HG03159 (cell line): ENCODE measurements around the gene QSOX1.

Source experiments
- ATAC-seq: cut with Tn5 transposase; IDR thresholded peaks from one replicate; pipeline ENCODE4 v1.9.1; 2021; ENCODE audit warnings: mild to moderate bottlenecking, moderate library complexity; ENCODE audit not compliant: unreplicated experiment

QSOX1 gene

DNA sequence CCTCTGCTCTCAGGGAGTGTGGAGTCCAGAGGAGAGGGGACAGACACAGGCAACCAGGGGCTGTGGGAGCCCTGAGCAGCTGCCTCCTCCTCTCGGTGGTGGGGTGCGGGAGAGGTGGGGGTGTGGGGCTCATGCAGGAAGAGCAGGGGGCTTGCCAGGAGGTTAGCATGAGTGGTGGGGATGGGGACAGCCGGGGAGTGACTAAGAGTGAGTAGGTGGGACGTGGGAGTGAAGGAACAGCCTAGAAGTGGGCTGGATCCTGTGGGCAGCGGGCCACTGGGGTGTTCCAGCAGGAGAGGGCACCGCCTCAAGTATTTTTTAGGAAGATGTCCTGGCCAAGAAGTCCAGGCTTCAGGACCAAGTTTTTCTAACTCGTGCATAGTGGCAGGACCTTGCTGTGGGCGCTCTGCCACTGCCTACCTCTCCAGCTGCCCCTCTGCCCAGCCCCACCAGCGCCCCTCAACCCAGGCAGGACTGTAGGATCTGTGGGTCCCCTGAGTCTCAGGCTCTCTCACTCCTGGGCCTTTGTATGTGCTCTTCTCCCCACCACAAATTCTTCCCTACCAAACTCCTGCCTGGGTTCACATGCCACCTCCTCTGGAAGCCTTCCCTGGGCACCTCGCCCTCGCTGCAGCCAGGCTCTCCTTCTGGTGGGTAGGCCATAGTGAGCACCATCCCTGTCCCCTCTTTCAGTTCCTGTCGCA, 56.6 kb downstream of the QSOX1 start:
- ATAC-seq = no peak

DNA sequence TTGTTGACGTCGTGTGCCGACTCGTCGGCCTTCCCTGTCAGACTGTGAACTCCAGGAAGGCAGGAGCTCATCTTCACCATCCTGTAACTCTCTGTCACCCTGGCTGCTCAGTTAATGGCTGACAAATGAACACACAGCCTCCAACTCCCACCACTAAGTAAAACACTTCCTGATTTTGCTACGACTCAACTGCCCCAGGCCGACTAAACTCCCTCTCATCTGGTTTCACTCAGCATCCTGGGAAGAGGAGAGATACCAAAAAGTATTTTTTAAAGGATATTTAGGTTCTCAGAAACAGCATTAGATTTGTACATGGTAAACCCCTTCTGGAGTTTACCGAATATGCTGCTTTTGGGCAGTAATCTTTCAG, 57.2 kb downstream of the QSOX1 start:
- no peak for ATAC-seq

DNA sequence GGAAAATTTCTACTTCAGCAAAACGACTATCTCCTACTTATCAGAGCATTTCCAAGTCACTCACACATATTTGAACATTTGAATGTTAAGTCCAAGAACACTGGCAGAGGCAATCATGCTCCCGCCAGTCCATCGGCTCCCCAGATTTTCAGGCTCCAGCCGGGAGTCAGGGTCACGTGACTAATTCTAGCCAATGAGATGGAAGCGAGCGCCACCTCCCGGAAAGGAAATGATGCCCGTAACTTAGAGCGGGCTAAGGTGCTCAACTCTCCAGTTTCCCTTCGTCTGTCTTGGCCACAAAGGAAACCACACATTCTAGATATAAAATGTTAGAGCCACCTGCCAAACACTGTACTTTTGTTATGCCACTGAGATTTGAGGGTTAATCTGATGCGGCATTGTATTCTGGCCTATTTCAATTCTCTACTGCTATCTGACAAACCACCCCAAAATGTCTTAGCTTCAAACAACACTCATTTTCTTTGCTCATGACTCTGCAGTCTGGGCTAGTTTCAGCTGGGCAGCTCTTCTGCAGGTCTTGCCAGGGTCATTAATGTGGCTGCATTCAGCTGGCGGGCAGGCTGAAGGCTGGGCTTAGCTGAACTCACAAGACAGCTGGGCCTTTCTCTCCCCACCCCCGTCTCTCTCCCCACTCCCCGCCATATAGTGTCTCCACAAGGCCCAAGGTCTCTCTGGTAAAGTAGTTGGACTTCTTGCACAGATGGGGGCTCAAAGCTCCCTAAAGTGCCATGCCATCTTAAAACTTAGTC, 58.9 kb downstream of the QSOX1 start:
- no peak for ATAC-seq

DNA sequence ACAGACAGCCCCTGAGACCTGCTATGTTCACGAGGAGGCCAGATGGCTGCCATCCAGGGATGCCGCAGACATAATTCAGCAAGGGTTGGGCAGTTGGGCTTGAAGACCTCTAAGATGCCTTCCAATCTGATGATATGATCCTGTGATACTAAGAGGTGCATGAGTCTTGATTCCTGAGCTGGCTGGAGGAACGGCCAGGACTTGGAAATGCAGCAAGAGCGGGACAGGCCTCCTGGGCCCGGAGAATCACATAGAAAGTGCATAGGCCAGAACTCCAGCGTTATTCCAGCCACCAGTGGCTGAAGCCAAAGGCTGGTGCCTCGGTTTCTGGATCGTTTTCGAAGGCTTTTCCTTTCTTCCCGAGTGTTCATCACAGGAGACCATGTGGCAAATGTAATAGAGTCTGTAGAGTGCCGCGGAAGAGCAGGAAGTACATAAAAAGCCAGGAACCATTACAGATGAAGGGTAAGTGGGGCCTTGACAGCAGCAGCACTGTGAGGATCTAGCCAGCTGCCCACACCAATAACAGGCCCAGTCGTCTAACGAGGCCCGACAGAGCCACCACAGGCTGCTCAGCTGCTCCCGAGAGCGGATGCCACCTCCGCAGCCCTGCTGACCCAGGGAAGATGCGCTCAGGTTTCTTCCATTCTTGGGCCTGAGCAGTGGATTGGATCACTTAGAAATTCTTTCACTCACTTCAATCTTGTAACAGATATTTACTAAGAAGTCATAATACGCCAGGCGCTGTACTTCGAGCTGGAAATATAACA, 61.4 kb downstream of the QSOX1 start:
- no peak for ATAC-seq

DNA sequence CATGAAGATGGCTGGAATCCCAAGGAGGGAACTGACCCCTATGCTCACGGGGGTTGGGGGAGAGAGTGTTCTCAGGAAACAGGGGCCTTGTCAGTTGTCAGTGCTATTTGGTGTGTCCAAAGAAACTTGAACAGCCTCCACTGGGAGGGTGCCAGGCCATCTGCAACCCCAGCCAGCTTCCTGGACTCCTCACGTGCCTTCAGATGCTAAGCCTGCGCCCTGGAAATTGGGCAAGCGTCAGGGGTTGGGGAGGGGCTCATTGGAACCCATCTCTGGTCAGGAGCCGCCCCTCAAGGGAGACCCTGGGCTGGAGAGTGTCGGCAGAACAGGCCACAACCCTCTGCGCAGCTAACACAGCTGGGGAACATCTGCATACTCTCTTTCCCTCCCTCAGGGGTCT, 62.3 kb downstream of the QSOX1 start:
- ATAC-seq = no peak

DNA sequence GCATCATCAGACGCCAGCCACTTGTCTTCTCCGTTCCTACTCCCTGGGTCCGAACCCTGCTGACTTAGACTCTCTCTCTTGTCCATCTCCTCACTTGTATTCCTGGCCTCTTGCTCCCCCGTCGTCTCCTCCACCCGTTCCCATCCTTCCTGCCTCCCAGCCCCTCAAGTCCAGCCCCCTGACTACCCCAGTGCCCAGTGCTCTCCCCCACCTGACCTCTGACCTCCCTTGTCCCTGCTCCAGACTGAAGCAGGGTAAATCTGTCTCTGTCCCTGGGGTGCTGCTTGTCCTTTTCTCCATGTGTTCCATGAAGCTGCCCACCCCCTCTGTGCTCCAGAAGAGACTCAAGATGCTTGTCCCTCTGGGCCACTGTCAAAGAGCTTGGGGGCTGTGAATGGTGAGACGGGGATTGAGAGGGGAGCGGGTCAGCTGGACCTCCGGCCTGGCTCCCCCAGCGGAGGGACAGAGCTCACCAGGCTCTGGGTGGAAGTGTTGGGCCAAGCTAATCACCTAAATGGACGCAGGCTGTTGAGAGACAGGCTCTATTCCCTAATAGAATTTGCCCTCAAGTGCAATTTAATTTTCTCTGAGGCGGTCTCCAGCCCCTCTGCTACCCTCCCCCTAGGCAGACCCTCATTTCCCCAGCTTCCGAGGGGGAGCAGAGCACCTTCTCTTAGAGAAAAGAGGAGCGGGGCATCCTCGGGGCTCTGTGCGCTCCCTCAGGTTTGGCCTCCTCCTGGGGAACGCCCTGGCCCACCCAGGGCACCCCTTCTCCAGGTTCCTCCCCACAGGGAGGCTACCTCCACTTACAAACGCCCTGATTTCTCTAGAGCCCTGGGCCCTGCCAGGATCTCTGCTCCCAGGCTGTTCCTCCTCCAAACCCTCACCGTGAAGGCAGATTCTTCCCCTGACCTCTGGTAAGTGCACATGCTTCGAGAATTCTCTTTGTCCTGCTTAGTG, 64.4 kb downstream of the QSOX1 start:
- ATAC-seq = no peak

DNA sequence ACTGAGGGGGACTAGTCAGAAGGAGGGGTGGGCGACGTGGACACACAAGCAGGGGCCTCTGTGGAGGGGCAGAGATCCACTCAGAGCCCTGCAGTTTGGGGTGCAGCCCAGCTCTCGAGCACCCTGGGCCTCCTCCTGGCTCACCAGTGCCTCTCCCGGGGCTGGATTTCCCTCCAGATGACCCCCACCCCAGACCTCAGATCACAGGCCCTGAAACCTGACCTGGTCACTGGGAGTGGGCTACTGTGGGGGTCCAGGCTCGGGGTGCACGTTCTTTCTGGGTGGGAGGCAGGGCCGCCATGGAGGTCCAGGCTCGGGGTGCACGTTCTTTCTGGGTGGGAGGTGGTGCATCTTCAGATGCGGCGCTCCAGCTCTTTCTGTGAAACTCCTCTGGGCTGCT, 65.1 kb downstream of the QSOX1 start:
- ATAC-seq = no peak

DNA sequence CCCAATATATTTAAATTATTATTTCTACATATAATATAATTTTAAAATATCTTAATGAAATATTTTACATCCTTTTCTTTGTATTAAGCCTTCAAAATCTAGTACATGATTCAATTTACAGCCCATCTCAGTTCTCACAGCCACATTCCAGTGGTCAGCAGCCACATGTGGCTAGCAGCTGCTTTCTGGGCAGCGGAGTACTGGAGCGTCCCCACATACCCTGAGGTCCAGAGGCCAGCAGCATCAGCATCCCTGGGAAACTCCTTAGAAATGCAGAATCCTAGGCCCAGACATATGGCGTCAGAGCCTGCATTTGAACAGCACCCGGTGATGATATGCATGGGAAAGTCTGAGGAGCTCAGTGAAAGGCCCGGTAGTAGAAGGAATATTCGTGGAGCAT, 66.8 kb downstream of the QSOX1 start:
- no peak for ATAC-seq

DNA sequence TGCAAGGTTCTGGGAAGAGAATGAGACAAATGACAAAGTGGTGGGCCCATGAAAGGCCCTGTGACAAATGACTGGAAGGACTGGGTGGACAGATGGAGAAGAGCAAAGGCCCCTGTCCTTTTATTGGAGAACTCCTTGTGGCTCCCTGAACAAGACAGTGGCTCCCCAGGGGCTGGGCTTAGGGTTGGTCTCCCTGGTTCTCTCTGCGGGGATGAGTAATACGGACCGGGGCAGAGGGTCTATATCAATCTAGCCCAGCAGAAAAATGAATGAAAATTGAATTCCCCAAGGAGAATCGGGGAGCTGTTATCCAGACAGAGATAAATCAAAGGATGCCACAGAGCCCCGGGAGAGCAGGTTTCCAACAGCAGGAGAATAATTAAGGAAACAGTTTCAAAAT, 70.2 kb downstream of the QSOX1 start:
- no peak for ATAC-seq

DNA sequence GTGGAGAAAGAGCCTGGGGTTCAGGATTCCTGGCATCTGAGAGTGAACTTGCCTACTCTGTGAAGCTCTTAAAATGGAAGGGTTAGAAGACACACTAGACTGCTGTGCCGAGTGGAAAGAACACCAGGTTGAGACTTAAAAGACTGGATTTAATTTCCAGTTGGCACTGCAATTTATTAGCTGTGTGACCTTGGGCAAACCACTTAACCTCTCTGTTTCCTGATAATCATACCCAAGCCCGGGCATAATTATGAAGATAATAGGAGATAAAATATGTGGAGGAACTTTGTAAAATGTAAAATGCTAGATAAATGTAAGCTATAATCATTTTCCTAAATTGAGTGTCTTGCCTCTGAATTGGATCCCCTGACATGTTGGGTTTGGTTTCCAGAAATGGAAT, 70.7 kb downstream of the QSOX1 start:
- no peak for ATAC-seq

DNA sequence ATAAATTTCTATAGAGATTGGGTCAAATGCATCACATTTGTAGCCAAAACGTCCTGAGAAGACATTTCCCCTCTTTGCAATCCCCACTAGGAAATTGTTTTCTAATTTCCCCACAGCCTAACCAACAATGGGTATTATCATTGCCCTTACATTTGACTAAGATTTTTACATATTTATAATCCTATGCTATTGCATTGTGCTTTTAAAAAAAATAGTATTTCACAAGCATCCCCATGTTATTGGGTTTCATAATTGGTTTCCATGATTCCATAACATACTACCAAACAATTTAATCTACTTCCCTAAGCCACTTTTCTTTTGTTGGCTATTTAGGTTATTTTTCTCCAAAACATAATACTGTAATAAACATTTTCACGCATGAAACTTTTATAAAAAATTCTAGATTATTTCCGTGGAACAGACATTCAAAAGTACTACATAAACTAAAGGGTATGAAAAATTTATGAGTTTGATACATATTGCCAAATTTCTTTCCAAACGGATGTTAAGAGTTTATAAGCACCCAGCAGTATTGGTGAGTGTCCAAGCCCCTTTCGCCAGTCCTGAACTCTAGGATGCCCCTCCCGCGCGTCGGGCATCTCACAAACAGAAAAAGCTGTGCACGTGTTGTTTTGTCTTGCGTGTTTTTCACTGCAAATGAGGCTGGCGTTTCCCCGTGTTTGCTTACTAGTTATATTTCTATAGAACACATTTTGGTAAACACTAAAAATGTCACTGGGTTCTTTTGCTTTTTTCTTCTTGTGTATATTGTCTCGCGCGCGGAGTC, 73.4 kb downstream of the QSOX1 start:
- no peak for ATAC-seq

DNA sequence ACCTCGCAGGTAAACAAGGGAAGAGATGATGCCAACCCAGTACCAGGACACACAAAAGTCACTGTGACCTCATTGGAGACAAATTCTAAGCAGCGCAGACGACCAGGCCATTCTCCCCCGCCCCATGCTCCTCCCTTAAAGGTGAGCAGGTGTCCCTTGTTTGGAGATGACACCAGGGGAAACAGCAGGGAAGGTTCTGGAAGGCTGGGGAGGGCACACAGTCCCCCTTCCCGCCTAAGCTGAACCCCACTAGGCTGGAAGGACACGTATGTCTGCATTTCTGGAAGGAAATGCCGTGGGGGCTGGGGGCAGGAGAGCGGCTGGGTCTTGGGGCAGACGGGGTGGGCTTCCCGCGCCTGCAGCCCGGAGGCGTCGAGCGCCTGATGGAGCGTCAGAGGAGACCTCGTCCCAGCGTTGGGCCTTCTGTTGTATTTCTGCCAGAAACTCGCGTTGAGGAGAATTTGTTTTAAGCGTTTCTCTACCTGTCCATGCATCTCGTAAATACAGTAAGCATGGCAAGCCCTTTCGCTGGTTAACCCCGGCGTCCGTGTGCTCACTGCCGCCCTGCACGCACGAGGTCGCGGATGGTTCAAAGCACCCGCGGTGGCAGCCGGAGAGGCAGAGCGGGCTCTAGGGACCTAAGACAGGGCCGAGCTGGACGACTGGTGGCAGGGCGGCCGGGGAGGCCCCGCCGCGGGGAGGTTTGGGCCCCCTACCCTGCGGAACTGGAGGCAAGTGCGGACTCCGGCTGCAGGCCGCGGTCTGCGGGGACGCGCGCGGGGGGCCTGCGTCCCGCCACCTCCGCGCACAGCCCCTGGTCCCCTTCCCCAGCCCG, 74.2 kb downstream of the QSOX1 start:
- ATAC-seq = no peak

DNA sequence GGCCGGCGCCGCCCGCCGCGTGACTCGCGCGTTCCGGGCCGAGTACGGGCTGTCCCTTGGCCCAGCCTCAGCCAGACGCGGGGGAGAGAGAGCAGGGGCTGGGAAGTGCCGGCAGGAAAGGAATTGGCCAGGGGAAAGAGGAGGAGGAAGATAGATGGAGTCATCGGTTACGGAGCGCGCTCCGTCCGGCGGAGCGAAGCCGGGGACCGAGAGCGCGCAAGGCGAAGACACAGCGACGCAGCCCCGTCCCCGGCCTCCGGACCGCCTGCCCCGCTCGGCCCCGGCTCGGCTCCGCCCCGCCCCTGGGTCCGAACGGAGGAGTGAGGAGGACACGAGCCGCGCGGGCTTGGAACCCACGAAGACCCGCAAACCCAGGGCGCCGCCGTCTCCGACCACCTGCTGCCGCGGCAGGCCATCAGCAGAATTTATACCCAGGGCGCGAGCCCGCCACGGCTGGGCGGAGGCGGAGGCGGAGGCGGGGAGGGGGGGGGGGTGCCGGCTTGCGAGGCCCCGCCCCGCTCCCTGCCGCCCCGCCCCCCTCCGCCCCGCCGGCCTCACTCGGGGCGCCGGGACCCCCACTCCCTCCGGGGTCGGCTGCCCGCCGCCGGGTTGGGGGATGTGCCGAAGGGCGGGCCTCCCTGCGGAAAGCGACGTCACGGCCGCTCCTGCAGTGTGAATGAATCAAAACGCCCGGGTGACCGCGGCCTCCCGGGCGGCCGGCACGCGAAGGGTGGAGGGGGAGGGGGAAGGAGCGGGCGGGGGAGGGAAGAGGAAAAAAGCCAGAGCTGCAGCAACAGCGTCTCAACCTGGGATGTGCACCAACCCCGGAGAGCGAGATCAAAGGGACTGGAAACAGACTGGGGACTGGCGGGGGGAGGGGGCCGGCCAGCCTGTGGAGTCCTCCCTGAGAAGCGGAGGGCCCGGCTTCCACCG, 75.1 kb downstream of the QSOX1 start, which contains the start of gene LHX4:
LHX4 (plus strand) TSS at position 782 of the 933 bp plus-strand sequence. CDS start 266 bp downstream, outside the sequence.
- ATAC-seq = no peak

DNA sequence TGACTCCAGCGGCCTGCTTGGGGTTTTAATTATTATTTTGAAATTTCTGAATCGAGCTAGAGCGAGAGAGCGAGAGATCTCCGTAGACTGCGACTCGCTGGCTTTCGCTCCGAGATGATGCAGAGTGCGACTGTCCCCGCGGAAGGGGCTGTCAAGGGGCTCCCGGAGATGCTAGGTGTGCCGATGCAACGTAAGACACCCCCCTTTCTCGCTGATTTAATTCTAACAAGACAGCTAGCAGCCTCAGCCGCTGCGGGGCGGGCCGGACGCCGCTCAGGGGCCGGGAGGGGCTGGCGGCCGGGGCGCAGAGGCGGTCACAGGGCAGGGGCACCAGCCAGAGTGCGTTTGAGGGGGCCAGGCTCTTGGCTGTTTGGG, 75.7 kb downstream of the QSOX1 start:
- no peak for ATAC-seq

DNA sequence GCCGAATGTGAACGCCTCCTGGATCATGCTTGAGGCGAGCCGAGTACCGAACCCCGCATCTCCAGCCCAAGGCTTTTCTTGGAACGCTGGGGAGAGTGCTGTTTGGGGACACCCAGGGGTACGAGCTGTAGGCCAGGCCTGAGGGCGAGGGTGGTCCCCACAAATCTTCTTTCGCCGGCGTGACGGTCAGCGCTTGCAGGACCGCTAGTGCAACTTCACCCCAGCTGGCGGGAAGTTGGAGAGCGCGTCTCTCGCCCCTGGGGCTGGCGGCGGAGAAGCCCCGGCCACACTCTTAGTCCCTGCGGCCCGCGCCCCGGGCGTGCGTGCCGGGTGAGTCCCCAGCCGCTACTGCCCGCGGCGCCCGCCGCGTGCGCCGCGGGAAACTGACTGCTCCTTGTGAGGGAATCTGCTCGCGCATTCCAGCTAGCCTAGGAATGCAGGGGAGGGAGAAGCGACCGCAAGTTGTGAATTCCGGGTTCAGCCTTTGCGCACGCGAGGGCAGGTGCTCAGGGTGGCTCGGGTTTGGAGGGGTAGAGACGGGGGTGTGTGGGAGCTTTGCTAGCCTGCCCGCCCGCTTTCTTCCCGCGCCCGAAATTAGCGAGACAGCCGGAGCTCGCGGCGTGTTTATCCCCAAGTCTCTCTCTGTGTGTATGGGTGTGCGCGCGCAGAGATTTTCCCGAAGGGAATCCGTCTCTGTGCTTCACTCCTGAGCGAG, 76.3 kb downstream of the QSOX1 start:
- no peak for ATAC-seq

DNA sequence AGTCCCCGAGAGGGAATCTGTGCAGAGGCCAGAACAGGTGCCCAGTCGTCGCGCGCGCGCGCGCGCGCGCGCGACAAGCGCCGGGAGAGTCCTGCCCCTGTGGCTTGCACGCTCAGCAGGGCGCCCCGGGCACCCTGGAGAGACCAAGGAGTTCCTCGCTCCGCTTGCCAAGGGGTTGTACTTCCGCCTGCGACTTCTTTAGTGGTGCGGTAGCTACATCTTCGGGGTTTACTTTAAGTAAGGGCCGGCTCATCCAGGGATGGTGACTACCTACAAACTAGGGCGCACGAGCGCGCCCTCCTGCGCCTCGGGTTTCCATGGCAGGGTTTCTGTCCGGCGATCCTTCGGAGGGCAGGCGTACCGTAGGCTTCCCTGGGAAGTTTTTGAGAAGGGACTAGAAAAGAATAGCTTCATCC, 76.8 kb downstream of the QSOX1 start:
- ATAC-seq = no peak

DNA sequence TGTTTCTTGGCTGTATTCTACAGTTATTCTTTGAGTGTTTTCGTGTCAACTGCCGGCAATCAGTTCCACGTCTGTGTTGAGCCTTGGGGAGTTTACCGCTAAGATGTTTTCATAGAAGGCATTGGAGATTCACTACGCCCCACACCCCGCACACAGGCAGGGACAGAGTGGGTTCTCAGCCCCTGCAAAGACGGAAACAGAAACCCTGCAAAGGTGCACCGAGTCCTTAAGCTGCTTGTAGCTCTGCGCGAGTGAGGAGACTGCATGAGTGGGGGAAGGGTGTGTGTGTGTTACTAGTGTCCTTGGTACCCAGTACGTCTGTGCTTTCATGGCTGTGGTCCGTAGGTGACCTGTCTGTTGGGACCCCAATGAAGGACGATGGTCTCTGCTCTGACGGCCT, 77.3 kb downstream of the QSOX1 start:
- no peak for ATAC-seq
